Lower leg skin (tissue), 3 donors: ENCODE data around the gene FOXC2.

ENCODE experiments used
- POLR2A ChIP-seq, 2 donors: fragments of 450-650 bp; IDR thresholded peaks; one replicate each; pipeline ENCODE4 v1.6.1; 2016 to 2017; ENCODE audit warnings: antibody characterized with exemption in 2 of 2, mild to moderate bottlenecking in 1 of 2, moderate library complexity in 1 of 2
- TF ChIP-seq, protein P1 (sequence below), 3 donors: fragments of 450-650 bp; IDR thresholded peaks; one replicate each; pipeline ENCODE4 v1.5.1; 2016; ENCODE audit warnings: antibody characterized with exemption in 3 of 3, mild to moderate bottlenecking in 3 of 3, moderate library complexity in 2 of 3

GRCh38 chr16:86573646-86574508 is 7.2 kb downstream of the FOXC2 start:
- TF ChIP-seq, protein P1, sequence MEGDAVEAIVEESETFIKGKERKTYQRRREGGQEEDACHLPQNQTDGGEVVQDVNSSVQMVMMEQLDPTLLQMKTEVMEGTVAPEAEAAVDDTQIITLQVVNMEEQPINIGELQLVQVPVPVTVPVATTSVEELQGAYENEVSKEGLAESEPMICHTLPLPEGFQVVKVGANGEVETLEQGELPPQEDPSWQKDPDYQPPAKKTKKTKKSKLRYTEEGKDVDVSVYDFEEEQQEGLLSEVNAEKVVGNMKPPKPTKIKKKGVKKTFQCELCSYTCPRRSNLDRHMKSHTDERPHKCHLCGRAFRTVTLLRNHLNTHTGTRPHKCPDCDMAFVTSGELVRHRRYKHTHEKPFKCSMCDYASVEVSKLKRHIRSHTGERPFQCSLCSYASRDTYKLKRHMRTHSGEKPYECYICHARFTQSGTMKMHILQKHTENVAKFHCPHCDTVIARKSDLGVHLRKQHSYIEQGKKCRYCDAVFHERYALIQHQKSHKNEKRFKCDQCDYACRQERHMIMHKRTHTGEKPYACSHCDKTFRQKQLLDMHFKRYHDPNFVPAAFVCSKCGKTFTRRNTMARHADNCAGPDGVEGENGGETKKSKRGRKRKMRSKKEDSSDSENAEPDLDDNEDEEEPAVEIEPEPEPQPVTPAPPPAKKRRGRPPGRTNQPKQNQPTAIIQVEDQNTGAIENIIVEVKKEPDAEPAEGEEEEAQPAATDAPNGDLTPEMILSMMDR (IDR thresholded peaks at IDR 0.05), result no peak
- no peak for TF ChIP-seq POLR2A (IDR thresholded peaks at IDR 0.05)
